Tibial artery (tissue), 4 donors: ENCODE measurements around the gene PHACTR1.

ENCODE experiments used
- DNase-seq, 2 donors: peaks; one replicate each; pipeline ENCODE4 v3.0.0-alpha.2; 2019
- H3K27ac ChIP-seq, 2 donors: fragments of 200-600 bp; sonication (generic) in 1 of 2; 1 replicate in 1 of 2; 2 replicates in 1 of 2; pipeline ENCODE4 v1.5.1; 2018 to 2019; ENCODE audit warnings: mild to moderate bottlenecking in 1 of 2
- H3K27me3 ChIP-seq, 2 donors: fragments of 200-600 bp; sonication (generic) in 1 of 2; one replicate each; pipeline versions ENCODE4 v1.5.1 to v1.6.0; 2016 to 2019
- H3K36me3 ChIP-seq, 3 donors: fragments of 200-600 bp; sonication (generic) in 2 of 3; one replicate each; pipeline ENCODE4 v1.5.1; 2016 to 2019; ENCODE audit warnings: mild to moderate bottlenecking in 2 of 3
- H3K4me1 ChIP-seq, 4 donors: fragments of 200-600 bp; sonication (generic) in 2 of 4; 1 replicate in 3 of 4; 2 replicates in 1 of 4; pipeline ENCODE4 v1.5.1; 2016 to 2019
- H3K4me3 ChIP-seq, 2 donors: fragments of 200-600 bp; sonication (generic) in 1 of 2; 1 replicate in 1 of 2; 2 replicates in 1 of 2; pipeline ENCODE4 v1.5.1; 2018 to 2019; ENCODE audit warnings: mild to moderate bottlenecking in 2 of 2
- H3K9me3 ChIP-seq, 3 donors: fragments of 200-600 bp; sonication (generic) in 1 of 3; one replicate each; pipeline ENCODE4 v1.5.1; 2016 to 2019
- CTCF ChIP-seq, 2 experiments: fragments of 200-600 bp in 1 of 2; fragments of 450-650 bp in 1 of 2; IDR thresholded peaks; one replicate each; pipeline ENCODE4 v1.5.1; 2017 to 2019; ENCODE audit warnings: antibody characterized with exemption in 2 of 2, mild to moderate bottlenecking in 1 of 2, moderate library complexity in 1 of 2
- intact Hi-C: fragments of 100-400 bp; cut with DNase I; formaldehyde crosslinking; loops from one replicate; pipeline ENCODE4 v1.15.0; 2023; ENCODE audit warnings: low total_unique reads

The PHACTR1 gene

GRCh38 chr6:12955956-12956355, 239.4 kb downstream of the PHACTR1 start:
- Histone ChIP-seq H3K4me3 (no peak overlapping the region), H3K4me1 (peaks cover 0 to 18% (median 0%) of the 10 kb centered on the region in 4 donors), H3K36me3 (no peaks in the 10 kb centered on the region), H3K9me3 (no peaks in the 10 kb centered on the region), H3K27me3 (no peaks in the 10 kb centered on the region), H3K27ac (no peak overlapping the region)
- no peak for DNase-seq
- no peak for TF ChIP-seq CTCF (IDR thresholded peaks at IDR 0.05)
- intact Hi-C loops = loop anchor here (5.0 kb wide), 1 partner anchor 366 kb away; no protein-coding TSS in a partner anchor

- intact Hi-C loops = loop anchor here (5.0 kb wide), 1 partner anchor 365 kb away; no protein-coding TSS in a partner anchor
- Histone ChIP-seq H3K27me3 (no peaks in the 10 kb centered on the region), H3K9me3 (no peaks in the 10 kb centered on the region), H3K4me1 (peaks cover 0 to 20% (median 2%) of the 10 kb centered on the region in 4 donors), H3K36me3 (no peaks in the 10 kb centered on the region), H3K27ac (peak overlapping the region; percentile 82 to 84), H3K4me3 (peak overlapping the region; percentile 64 to 70)
- no peak for DNase-seq
- TF ChIP-seq CTCF (IDR thresholded peaks at IDR 0.05) = no peak
These were observed 240.4 kb downstream of the PHACTR1 start for GRCh38 chr6:12956991-12957320.

DNA sequence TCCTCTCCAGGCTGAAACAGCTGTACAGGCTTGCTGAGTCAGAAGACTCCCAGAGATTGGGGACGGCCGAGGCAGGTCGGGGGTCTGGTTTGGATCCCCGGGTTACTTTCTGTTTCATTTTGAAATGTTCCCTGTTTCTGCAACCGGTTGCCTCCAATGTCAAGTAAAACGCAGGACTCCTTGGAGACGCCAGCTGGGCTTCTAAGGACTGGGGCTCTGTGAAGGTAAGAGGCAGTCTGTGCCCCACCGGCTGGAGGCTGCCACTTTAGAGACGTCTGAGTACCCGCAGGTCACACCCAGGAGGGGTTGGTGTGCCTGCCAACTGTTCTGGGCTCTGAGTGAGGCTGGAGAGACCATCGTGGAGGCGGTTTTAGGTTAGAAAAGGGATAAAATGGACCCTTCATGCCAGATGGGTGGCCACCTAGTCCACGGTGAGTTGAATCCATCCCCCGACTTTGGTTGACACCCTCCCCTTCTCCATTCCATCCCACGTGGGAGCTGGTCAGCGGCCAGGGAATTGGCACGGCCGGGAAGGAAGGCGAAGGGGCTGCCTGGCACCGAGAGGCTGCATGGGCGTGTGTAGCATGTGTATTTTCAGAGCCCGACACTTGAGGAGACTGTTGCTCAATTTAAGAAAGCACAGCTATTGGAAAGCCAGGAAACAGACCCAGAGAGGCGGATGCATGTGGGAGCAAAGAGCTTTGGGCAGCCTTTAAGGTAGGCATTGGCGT, 240.9 kb downstream of the PHACTR1 start:
- H3K27me3 ChIP-seq = no peaks in the 10 kb centered on the region
- no peak for TF ChIP-seq CTCF (IDR thresholded peaks at IDR 0.05)
- H3K4me3 ChIP-seq = peak overlapping the region; percentile 64 to 70
- H3K27ac ChIP-seq = peak overlapping the region; percentile 82 to 84
- intact Hi-C loops = loop anchor here (5.0 kb wide), 1 partner anchor 365 kb away; no protein-coding TSS in a partner anchor
- no peaks in the 10 kb centered on the region for H3K36me3 ChIP-seq
- H3K4me1 ChIP-seq = peaks cover 0 to 25% (median 5%) of the 10 kb centered on the region in 4 donors
- H3K9me3 ChIP-seq = no peaks in the 10 kb centered on the region
- peak; percentile 77 to 90 for DNase-seq

GRCh38 chr6:12958052-12958706, 241.6 kb downstream of the PHACTR1 start:
- no peaks in the 10 kb centered on the region for H3K36me3 ChIP-seq
- H3K9me3 ChIP-seq = no peaks in the 10 kb centered on the region
- H3K4me1 ChIP-seq = peaks cover 0 to 32% (median 8%) of the 10 kb centered on the region in 4 donors
- H3K4me3 ChIP-seq = peak overlapping the region; percentile 64 to 70
- TF ChIP-seq CTCF (IDR thresholded peaks at IDR 0.05) = no peak
- H3K27me3 ChIP-seq = no peaks in the 10 kb centered on the region
- intact Hi-C loops = loop anchor here (5.0 kb wide), 1 partner anchor 364 kb away; no protein-coding TSS in a partner anchor
- peak overlapping the region; percentile 82 to 84 for H3K27ac ChIP-seq
- no peak for DNase-seq

GRCh38 chr6:12961761-12962160, 245.2 kb downstream of the PHACTR1 start:
- Histone ChIP-seq H3K4me1 (peaks cover 0 to 64% (median 12%) of the 10 kb centered on the region in 4 donors), H3K4me3 (peak overlapping the region in 1 of 2 donors; percentile 70), H3K27ac (peak overlapping the region; percentile 82 to 84), H3K36me3 (no peaks in the 10 kb centered on the region), H3K27me3 (no peaks in the 10 kb centered on the region), H3K9me3 (no peaks in the 10 kb centered on the region)
- intact Hi-C loops = no loop called here
- no peak for DNase-seq
- TF ChIP-seq CTCF (IDR thresholded peaks at IDR 0.05) = no peak
